HCT116 (cell line): ENCODE results near the gene SAMMSON. TPM values are rescaled to one million over a fixed set of nuclear protein-coding genes. Genes with fewer than 3 reads are reported as not detected.

ENCODE experiments used
- ATAC-seq: fragments of 200-7000 bp; cut with Tn5 transposase; 2 replicates; pipeline ENCODE4 v1.9.1; 2020; ENCODE audit warnings: mild to moderate bottlenecking, moderate library complexity
- BruUV-seq: library from RNA; stranded (reverse); fragments of 400-500 nt; replicated peaks from 2 replicates; lab custom pipeline; 2021; lab: Mats Ljungman, UMichigan
- CTCF ChIA-PET: fragments of 300-600 bp; sonication (Branson Sonifier 250); formaldehyde crosslinking; loops from one replicate; lab custom pipeline; 2021; ENCODE audit warnings: antibody characterized with exemption; lab: Charles Lee
- POLR2A ChIA-PET: fragments of 300-600, 350-600 bp; sonication (Branson Sonifier 250); formaldehyde crosslinking; loops from one replicate; lab custom pipeline; 2021; ENCODE audit warnings: antibody characterized with exemption; lab: Charles Lee
- RAD21 ChIA-PET, 2 experiments: fragments of 300-600 bp; sonication (Branson Sonifier 250); formaldehyde crosslinking; loops; one replicate each; lab custom pipeline; 2023; ENCODE audit warnings: low total read pairs in 2 of 2; ENCODE audit not compliant: uncharacterized antibody in 2 of 2, unreplicated experiment in 2 of 2, low non-redundant PET in 1 of 2; lab: Charles Lee
- DNase-seq: peaks from one replicate; pipeline ENCODE4 v3.0.0-alpha.2; 2010; ENCODE audit warnings: low read depth, low spot score
- H2AFZ ChIP-seq: fragments of 200-600 bp; shearing (Covaris generic), sonication (generic); 2 replicates; pipeline ENCODE4 v1.6.1; 2017; ENCODE audit warnings: low read depth, mixed run types, mixed read lengths, antibody characterized with exemption, low read length; ENCODE audit not compliant: poor library complexity, severe bottlenecking
- H3K27ac ChIP-seq: 2 replicates; pipeline ENCODE4 v1.5.1; 2012; ENCODE audit warnings: low read depth, low read length
- H3K27me3 ChIP-seq: fragments of 200-600 bp; sonication (generic); 2 replicates; pipeline ENCODE4 v1.6.1; 2016; ENCODE audit warnings: mixed run types, low read length, mixed read lengths; ENCODE audit not compliant: insufficient read depth
- H3K36me3 ChIP-seq, 2 experiments: fragments of 200-500 bp in 1 of 2; fragments of 200-600 bp in 1 of 2; sonication (Bioruptor generic) in 1 of 2; sonication (generic) in 1 of 2; 2 replicates each; pipeline versions ENCODE4 v1.5.1 to v1.6.1; 2014 to 2016; ENCODE audit warnings: low read length in 2 of 2, inconsistent platforms in 1 of 2, mixed read lengths in 1 of 2, mixed run types in 1 of 2; ENCODE audit not compliant: insufficient read depth in 2 of 2, control insufficient read depth in 1 of 2
- H3K4me1 ChIP-seq, 2 experiments: fragments of 200-600 bp in 1 of 2; sonication (generic) in 1 of 2; 2 replicates each; pipeline versions ENCODE4 v1.5.1 to v1.6.1; 2012 to 2017; ENCODE audit warnings: low read length in 2 of 2, inconsistent platforms in 1 of 2, mild to moderate bottlenecking in 1 of 2, mixed read lengths in 1 of 2, mixed run types in 1 of 2, moderate library complexity in 1 of 2; ENCODE audit not compliant: insufficient read depth in 2 of 2, control insufficient read depth in 1 of 2
- H3K4me2 ChIP-seq: fragments of 200-600 bp; sonication (generic); 2 replicates; pipeline ENCODE4 v1.6.1; 2017; ENCODE audit warnings: mixed run types, low read length, mixed read lengths
- H3K4me3 ChIP-seq, 2 experiments: fragments of 200-600 bp in 1 of 2; sonication (generic) in 1 of 2; replicated peaks in 1 of 2; 2 replicates each; pipeline ENCODE4 v1.5.1; 2011 to 2016; ENCODE audit warnings: low read length in 2 of 2, control low read depth in 1 of 2, low read depth in 1 of 2, mild to moderate bottlenecking in 1 of 2, mixed read lengths in 1 of 2, mixed run types in 1 of 2
- H3K79me2 ChIP-seq: fragments of 200-600 bp; sonication (generic); 2 replicates; pipeline ENCODE4 v1.6.1; 2017; ENCODE audit warnings: mild to moderate bottlenecking, mixed run types, low read length, moderate library complexity, mixed read lengths; ENCODE audit not compliant: insufficient read depth
- H3K9ac ChIP-seq: fragments of 200-600 bp; sonication (generic); 2 replicates; pipeline ENCODE4 v1.6.1; 2016; ENCODE audit warnings: low read length, mixed read lengths
- H3K9me2 ChIP-seq: fragments of 200-600 bp; sonication (generic), shearing (Covaris generic); 2 replicates; pipeline ENCODE4 v1.6.1; 2017; ENCODE audit warnings: mixed run types, mild to moderate bottlenecking, moderate library complexity; ENCODE audit not compliant: insufficient read depth
- H3K9me3 ChIP-seq, 2 experiments: fragments of 200-500 bp in 1 of 2; fragments of 200-600 bp in 1 of 2; sonication (Bioruptor generic) in 1 of 2; sonication (generic) in 1 of 2; 2 replicates each; pipeline ENCODE4 v1.6.1; 2014 to 2017; ENCODE audit warnings: low read length in 2 of 2, mixed read lengths in 2 of 2, inconsistent platforms in 1 of 2, low read depth in 1 of 2, mild to moderate bottlenecking in 1 of 2, mixed run types in 1 of 2, moderate library complexity in 1 of 2; ENCODE audit not compliant: control insufficient read depth in 1 of 2, insufficient read depth in 1 of 2
- H4K20me1 ChIP-seq: fragments of 200-600 bp; sonication (generic), shearing (Covaris generic); 2 replicates; pipeline ENCODE4 v1.6.1; 2017; ENCODE audit warnings: mixed run types, mild to moderate bottlenecking, moderate library complexity; ENCODE audit not compliant: insufficient read depth
- CBX3 ChIP-seq: IDR thresholded peaks from 2 replicates; pipeline ENCODE4 v1.6.1; 2012; ENCODE audit warnings: low read depth
- CEBPB ChIP-seq: IDR thresholded peaks from 2 replicates; pipeline ENCODE4 v1.6.1; 2012; ENCODE audit warnings: low read depth
- CTCF ChIP-seq, 3 experiments: fragments of 200-600 bp in 1 of 3; sonication (generic) in 1 of 3; IDR thresholded peaks in 2 of 3; conservative IDR thresholded peaks in 1 of 3; 2 replicates each; pipeline ENCODE4 v1.5.1; 2012 to 2017; ENCODE audit warnings: low read depth in 2 of 3, low read length in 2 of 3, antibody characterized with exemption in 1 of 3, borderline replicate concordance in 1 of 3, control low read depth in 1 of 3, mild to moderate bottlenecking in 1 of 3, mixed read lengths in 1 of 3, mixed run types in 1 of 3, moderate library complexity in 1 of 3; ENCODE audit not compliant: insufficient read depth in 1 of 3
- ELF1 ChIP-seq: IDR thresholded peaks from 2 replicates; pipeline ENCODE4 v1.6.1; 2012; ENCODE audit warnings: low read depth, borderline replicate concordance
- EZH2phosphoT487 ChIP-seq: fragments of 200-600 bp; IDR thresholded peaks from 2 replicates; pipeline ENCODE4 v1.6.1; 2018; ENCODE audit warnings: antibody characterized with exemption, borderline replicate concordance
- FOSL1 ChIP-seq: IDR thresholded peaks from 2 replicates; pipeline ENCODE4 v1.6.1; 2012; ENCODE audit warnings: low read depth
- POLR2AphosphoS5 ChIP-seq: IDR thresholded peaks from 2 replicates; pipeline ENCODE4 v1.6.1; 2011; ENCODE audit warnings: mild to moderate bottlenecking, low read depth, low read length, moderate library complexity
- REST ChIP-seq: IDR thresholded peaks from 2 replicates; pipeline ENCODE4 v1.6.1; 2012; ENCODE audit warnings: low read depth
- SP1 ChIP-seq: IDR thresholded peaks from 2 replicates; pipeline ENCODE4 v1.6.1; 2012; ENCODE audit warnings: low read depth
- intact Hi-C: fragments of 100-400 bp; cut with micrococcal nuclease; formaldehyde crosslinking; loops from 2 replicates; pipeline ENCODE4 v1.10.0; 2022
- total RNA-seq: library from RNA; stranded (reverse); gene quantifications from one replicate; pipeline ENCODE4 v1.2.1, GENCODE V29; 2021; ENCODE audit not compliant: unreplicated experiment
- TF ChIP-seq, protein P1 (sequence below): IDR thresholded peaks from 2 replicates; pipeline ENCODE4 v1.6.1; 2012
- TF ChIP-seq, protein P2 (sequence below): IDR thresholded peaks from 2 replicates; pipeline ENCODE4 v1.6.1; 2012

Gene SAMMSON
- total RNA-seq, 1 experiment from 2014 or later = not detected

- ChIA-PET RAD21 (no interaction called here), CTCF (no interaction called here), POLR2A (no interaction called here)
- no peaks in the 10 kb centered on the region for H3K9me2 ChIP-seq
- H3K4me1 ChIP-seq = no peaks in the 10 kb centered on the region
- no peak for DNase-seq
- no peak for ATAC-seq
- intact Hi-C loops = no loop called here
- H3K27ac ChIP-seq = no peak overlapping the region
- no peaks in the 10 kb centered on the region for H3K79me2 ChIP-seq
- no peaks in the 10 kb centered on the region for H3K27me3 ChIP-seq
- BruUV-seq = no TSS peak
- no peaks in the 10 kb centered on the region for H3K9me3 ChIP-seq
- no peaks in the 10 kb centered on the region for H3K36me3 ChIP-seq
- TF ChIP-seq FOSL1 = no peak
- TF ChIP-seq CTCF (IDR thresholded peaks at IDR 0.05 in 2 of 3, conservative IDR thresholded peaks at IDR 0.05 in 1 of 3; ENCODE audit: borderline replicate concordance in 1 of 3, insufficient read depth in 1 of 3, low read depth in 2 of 3, low read length in 2 of 3) = no peak
- TF ChIP-seq, protein P1, sequence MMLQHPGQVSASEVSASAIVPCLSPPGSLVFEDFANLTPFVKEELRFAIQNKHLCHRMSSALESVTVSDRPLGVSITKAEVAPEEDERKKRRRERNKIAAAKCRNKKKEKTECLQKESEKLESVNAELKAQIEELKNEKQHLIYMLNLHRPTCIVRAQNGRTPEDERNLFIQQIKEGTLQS = no peak
- TF ChIP-seq CBX3 = no peak
- TF ChIP-seq SP1 = no peak
- TF ChIP-seq POLR2AphosphoS5 = no peak
- no peak for TF ChIP-seq ELF1
- TF ChIP-seq CEBPB = no peak
- TF ChIP-seq, protein P2, sequence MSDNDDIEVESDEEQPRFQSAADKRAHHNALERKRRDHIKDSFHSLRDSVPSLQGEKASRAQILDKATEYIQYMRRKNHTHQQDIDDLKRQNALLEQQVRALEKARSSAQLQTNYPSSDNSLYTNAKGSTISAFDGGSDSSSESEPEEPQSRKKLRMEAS = no peak
- TF ChIP-seq EZH2phosphoT487 = no peak
- no peak for TF ChIP-seq REST
- H4K20me1 ChIP-seq = no peaks in the 10 kb centered on the region
- H2AFZ ChIP-seq = no peak overlapping the region
- H3K4me2 ChIP-seq = no peak overlapping the region
- no peak overlapping the region for H3K9ac ChIP-seq
- no peak overlapping the region for H3K4me3 ChIP-seq
Observed at GRCh38 chr3:70097084-70097483, 97.6 kb downstream of the SAMMSON start.
